Thyroid gland (tissue), 4 donors: ENCODE measurements around the gene KLF11.

ENCODE experiments used
- CTCF ChIP-seq, 6 experiments: fragments of 200-600 bp in 3 of 6; fragments of 450-650 bp in 3 of 6; sonication (generic) in 3 of 6; IDR thresholded peaks; one replicate each; pipeline ENCODE4 v1.5.1; 2016 to 2019; ENCODE audit warnings: antibody characterized with exemption in 6 of 6, mild to moderate bottlenecking in 2 of 6, inconsistent platforms in 1 of 6, moderate library complexity in 1 of 6
- POLR2A ChIP-seq, 2 donors: fragments of 450-650 bp; IDR thresholded peaks; one replicate each; pipeline ENCODE4 v1.6.1; 2017; ENCODE audit warnings: antibody characterized with exemption in 2 of 2, mild to moderate bottlenecking in 2 of 2, moderate library complexity in 1 of 2

GRCh38 chr2:10071595-10071994 lies 28.2 kb downstream of the KLF11 start:
- TF ChIP-seq CTCF (IDR thresholded peaks at IDR 0.05) (no peak), POLR2A (IDR thresholded peaks at IDR 0.05) (no peak)
